GM18526 (cell line): ENCODE measurements around the gene TRIM9.

Experiments used
- POLR2A ChIP-seq: IDR thresholded peaks from 3 replicates; pipeline ENCODE4 v1.6.1; 2011; ENCODE audit not compliant: insufficient read length; ENCODE audit errors: extremely low read depth

TRIM9 gene

GRCh38 chr14:51080645-51081044 lies 14.3 kb downstream of the TRIM9 start:
- no peak for TF ChIP-seq POLR2A

- no peak for TF ChIP-seq POLR2A
These were observed 15.4 kb downstream of the TRIM9 start for GRCh38 chr14:51079489-51079888.

- no peak for TF ChIP-seq POLR2A
These were observed 15.8 kb downstream of the TRIM9 start for GRCh38 chr14:51079085-51079484.

- TF ChIP-seq POLR2A = no peak
These were observed 20.1 kb downstream of the TRIM9 start for GRCh38 chr14:51074701-51075385.

GRCh38 chr14:51073731-51074130 lies 21.2 kb downstream of the TRIM9 start:
- TF ChIP-seq POLR2A = no peak

- TF ChIP-seq POLR2A = no peak
These were observed 21.9 kb downstream of the TRIM9 start for GRCh38 chr14:51072976-51073375.

GRCh38 chr14:51071857-51072256 lies 23.0 kb downstream of the TRIM9 start:
- TF ChIP-seq POLR2A = no peak

GRCh38 chr14:51070726-51071125 lies 24.2 kb downstream of the TRIM9 start:
- no peak for TF ChIP-seq POLR2A

- no peak for TF ChIP-seq POLR2A
These were observed 25.9 kb downstream of the TRIM9 start for GRCh38 chr14:51069055-51069454.

GRCh38 chr14:51068268-51068667 lies 26.6 kb downstream of the TRIM9 start:
- TF ChIP-seq POLR2A = no peak

GRCh38 chr14:51067295-51067694 lies 27.6 kb downstream of the TRIM9 start:
- TF ChIP-seq POLR2A = no peak

GRCh38 chr14:51066576-51066975 lies 28.3 kb downstream of the TRIM9 start:
- TF ChIP-seq POLR2A = no peak

- TF ChIP-seq POLR2A = no peak
These were observed 35.9 kb downstream of the TRIM9 start for GRCh38 chr14:51059032-51059431.

GRCh38 chr14:51058382-51058781 lies 36.5 kb downstream of the TRIM9 start:
- TF ChIP-seq POLR2A = no peak

GRCh38 chr14:51056421-51056820 lies 38.5 kb downstream of the TRIM9 start:
- TF ChIP-seq POLR2A = no peak

GRCh38 chr14:51053157-51053556 lies 41.7 kb downstream of the TRIM9 start:
- TF ChIP-seq POLR2A = no peak

GRCh38 chr14:51044961-51045360 lies 49.9 kb downstream of the TRIM9 start:
- TF ChIP-seq POLR2A = no peak
